H9 (cell line): ENCODE results near the gene GIT1. TPM values are rescaled to one million over a fixed set of nuclear protein-coding genes. Genes with fewer than 3 reads are reported as not detected.

Source experiments
- DNase-seq: peaks from one replicate; pipeline ENCODE4 v3.0.0-alpha.2; 2017
- H2AFZ ChIP-seq: one replicate; pipeline ENCODE4 v1.6.1; 2013; ENCODE audit warnings: mild to moderate bottlenecking, low read length, control low read depth, moderate library complexity
- H2AK5ac ChIP-seq: 2 replicates; pipeline ENCODE4 v1.6.1; 2013; ENCODE audit warnings: low read length, control low read depth, mixed read lengths; ENCODE audit not compliant: insufficient read length
- H2BK120ac ChIP-seq: one replicate; pipeline ENCODE4 v1.6.1; 2013; ENCODE audit warnings: low read depth, mild to moderate bottlenecking, low read length, control low read depth, inconsistent platforms; ENCODE audit not compliant: poor library complexity, severe bottlenecking
- H2BK12ac ChIP-seq: 2 replicates; pipeline ENCODE4 v1.6.1; 2013; ENCODE audit warnings: low read length, control low read depth, mixed read lengths, low read depth; ENCODE audit not compliant: insufficient read length
- H2BK15ac ChIP-seq: 2 replicates; pipeline ENCODE4 v1.6.1; 2013; ENCODE audit warnings: low read depth, low read length, control low read depth
- H2BK20ac ChIP-seq: one replicate; pipeline ENCODE4 v1.6.1; 2013; ENCODE audit warnings: low read depth, mild to moderate bottlenecking, low read length, control low read depth, inconsistent platforms; ENCODE audit not compliant: poor library complexity, severe bottlenecking
- H2BK5ac ChIP-seq: 2 replicates; pipeline ENCODE4 v1.6.1; 2013; ENCODE audit warnings: low read length, control low read depth, mixed read lengths; ENCODE audit not compliant: insufficient read length
- H3K14ac ChIP-seq: 2 replicates; pipeline ENCODE4 v1.6.1; 2013; ENCODE audit warnings: low read length, control low read depth; ENCODE audit not compliant: insufficient read depth
- H3K18ac ChIP-seq: 2 replicates; pipeline ENCODE4 v1.6.1; 2013; ENCODE audit warnings: low read depth, mild to moderate bottlenecking, mixed read lengths, low read length, control low read depth; ENCODE audit not compliant: insufficient read length
- H3K23ac ChIP-seq: 2 replicates; pipeline ENCODE4 v1.6.1; 2013; ENCODE audit warnings: low read length, control low read depth, mixed read lengths, low read depth; ENCODE audit not compliant: insufficient read length
- H3K23me2 ChIP-seq: 2 replicates; pipeline ENCODE4 v1.6.1; 2013; ENCODE audit warnings: low read depth, mild to moderate bottlenecking, mixed read lengths, low read length, control low read depth; ENCODE audit not compliant: insufficient read length, poor library complexity, severe bottlenecking
- H3K27ac ChIP-seq: 2 replicates; pipeline ENCODE4 v1.5.1; 2013; ENCODE audit warnings: low read length, control low read depth, mixed read lengths, low read depth; ENCODE audit not compliant: insufficient read length
- H3K27me3 ChIP-seq: 2 replicates; pipeline ENCODE4 v1.6.1; 2013; ENCODE audit warnings: low read length, control low read depth, inconsistent platforms; ENCODE audit not compliant: insufficient read depth
- H3K4ac ChIP-seq: 2 replicates; pipeline ENCODE4 v1.6.1; 2013; ENCODE audit warnings: low read depth, mild to moderate bottlenecking, control low read depth, inconsistent platforms, low read length, moderate library complexity
- H3K4me1 ChIP-seq: 2 replicates; pipeline ENCODE4 v1.6.1; 2013; ENCODE audit warnings: low read length, control low read depth, inconsistent platforms; ENCODE audit not compliant: insufficient read depth
- H3K4me2 ChIP-seq: 2 replicates; pipeline ENCODE4 v1.6.1; 2013; ENCODE audit warnings: low read length, control low read depth, mixed read lengths; ENCODE audit not compliant: insufficient read length, insufficient read depth
- H3K56ac ChIP-seq: 2 replicates; pipeline ENCODE4 v1.6.1; 2013; ENCODE audit warnings: low read depth, mild to moderate bottlenecking, mixed read lengths, low read length, control low read depth; ENCODE audit not compliant: insufficient read length
- H3K79me1 ChIP-seq: 2 replicates; pipeline ENCODE4 v1.6.1; 2013; ENCODE audit warnings: low read depth, mild to moderate bottlenecking, moderate library complexity, low read length, control low read depth, inconsistent platforms; ENCODE audit not compliant: insufficient read depth, poor library complexity, severe bottlenecking
- H3K79me2 ChIP-seq: 2 replicates; pipeline ENCODE4 v1.6.1; 2013; ENCODE audit warnings: low read length, control low read depth, inconsistent platforms; ENCODE audit not compliant: insufficient read depth
- H3K9ac ChIP-seq: 2 replicates; pipeline ENCODE4 v1.6.1; 2013; ENCODE audit warnings: low read length, control low read depth, mixed read lengths; ENCODE audit not compliant: insufficient read length; ENCODE audit errors: extremely low read depth
- H3K9me3 ChIP-seq: one replicate; pipeline ENCODE4 v1.6.1; 2013; ENCODE audit warnings: low read depth, low read length, inconsistent platforms; ENCODE audit not compliant: control insufficient read depth
- H3T11ph ChIP-seq: one replicate; pipeline ENCODE4 v1.6.1; 2013; ENCODE audit warnings: mild to moderate bottlenecking, low read length, control low read depth, inconsistent platforms
- H4K20me1 ChIP-seq: one replicate; pipeline ENCODE4 v1.6.1; 2013; ENCODE audit not compliant: control insufficient read depth, insufficient read length, insufficient read depth
- H4K5ac ChIP-seq: 2 replicates; pipeline ENCODE4 v1.6.1; 2013; ENCODE audit warnings: low read depth, mild to moderate bottlenecking, mixed read lengths, low read length, control low read depth; ENCODE audit not compliant: insufficient read length
- H4K8ac ChIP-seq: replicated peaks from 2 replicates; pipeline ENCODE4 v1.6.1; 2013; ENCODE audit warnings: low read length, control low read depth, mixed read lengths, low read depth; ENCODE audit not compliant: insufficient read length
- H4K91ac ChIP-seq: 2 replicates; pipeline ENCODE4 v1.6.1; 2013; ENCODE audit warnings: low read depth, mild to moderate bottlenecking, moderate library complexity, mixed read lengths, low read length, control low read depth; ENCODE audit not compliant: insufficient read length
- H3K27ac Mint-ChIP-seq, 3 experiments: 2 replicates in 2 of 3; 3 replicates in 1 of 3; pipeline ENCODE4 v1.8.0; 2020 to 2021; ENCODE audit warnings: mixed read lengths in 3 of 3, mild to moderate bottlenecking in 1 of 3, moderate library complexity in 1 of 3
- H3K27me3 Mint-ChIP-seq: 2 replicates; pipeline ENCODE4 v1.8.0; 2021; ENCODE audit warnings: low read depth, mild to moderate bottlenecking, moderate library complexity, mixed read lengths
- H3K36me3 Mint-ChIP-seq, 3 experiments: 2 replicates in 2 of 3; 3 replicates in 1 of 3; pipeline ENCODE4 v1.8.0; 2020 to 2021; ENCODE audit warnings: low read depth in 3 of 3, mixed read lengths in 3 of 3; ENCODE audit not compliant: insufficient read depth in 1 of 3
- H3K4me1 Mint-ChIP-seq, 2 experiments: 2 replicates each; pipeline ENCODE4 v1.8.0; 2020; ENCODE audit warnings: mixed read lengths in 2 of 2
- H3K4me3 Mint-ChIP-seq, 2 experiments: 2 replicates in 1 of 2; 3 replicates in 1 of 2; pipeline ENCODE4 v1.8.0; 2020 to 2021; ENCODE audit warnings: mild to moderate bottlenecking in 2 of 2, mixed read lengths in 2 of 2, moderate library complexity in 1 of 2
- H3K9me3 Mint-ChIP-seq, 2 experiments: 2 replicates in 1 of 2; 3 replicates in 1 of 2; pipeline ENCODE4 v1.8.0; 2020; ENCODE audit warnings: mild to moderate bottlenecking in 2 of 2, mixed read lengths in 2 of 2, moderate library complexity in 1 of 2
- WGBS: extraction: QIAGEN DNeasy Blood & Tissue Kit; methylation state at CpG from one replicate; pipeline ENCODE4 v1.1.7; 2013; ENCODE audit warnings: missing lambda C conversion rate, low lambda C conversion rate, mixed read lengths; ENCODE audit not compliant: insufficient read length; ENCODE audit errors: extremely low coverage; 5-methylcytosine and 5-hydroxymethylcytosine counted together
- total RNA-seq: library from RNA; stranded (reverse); gene quantifications from 2 replicates; pipeline ENCODE4 v1.2.1, GENCODE V29; 2021
- TF ChIP-seq, protein P1 (sequence below): fragments of 200-600 bp; sonication (generic); conservative IDR thresholded peaks from 3 replicates; pipeline ENCODE4 v1.8.0; 2021; ENCODE audit warnings: antibody characterized with exemption, mild to moderate bottlenecking

The GIT1 gene
- total RNA-seq, 1 experiment from 2014 or later, result 47.4 TPM

- Histone ChIP-seq H2AFZ (no peak overlapping the region), H3K23ac (no peak overlapping the region), H3K79me1 (no peaks in the 10 kb centered on the region), H3K4ac (no peak overlapping the region), H3K27me3 (no peaks in the 10 kb centered on the region), H2BK20ac (no peak overlapping the region), H4K20me1 (peaks cover 2% of the 10 kb centered on the region), H4K91ac (no peak overlapping the region), H3K56ac (no peak overlapping the region), H2BK5ac (no peak overlapping the region), H3T11ph (no peak overlapping the region), H3K14ac (no peak overlapping the region), H3K9ac (no peak overlapping the region), H3K23me2 (peaks cover 2% of the 10 kb centered on the region), H4K5ac (no peak overlapping the region), H3K79me2 (no peaks in the 10 kb centered on the region), H2AK5ac (no peak overlapping the region), H3K4me1 (no peaks in the 10 kb centered on the region), H3K18ac (no peak overlapping the region), H3K27ac (no peak overlapping the region), H3K4me2 (no peak overlapping the region), H2BK120ac (no peak overlapping the region), H2BK15ac (no peak overlapping the region), H4K8ac (no peak overlapping the region), H2BK12ac (no peak overlapping the region), H3K9me3 (no peaks in the 10 kb centered on the region)
- peaks cover 19 to 63% (median 47%) of the 10 kb centered on the region in 3 experiments for H3K36me3 Mint-ChIP-seq
- WGBS, result no CpG with 5 or more reads among the region's 37 CpGs
- no peaks in the 10 kb centered on the region for H3K9me3 Mint-ChIP-seq
- no peak for DNase-seq
- no peak overlapping the region for H3K27ac Mint-ChIP-seq
- TF ChIP-seq, protein P1, sequence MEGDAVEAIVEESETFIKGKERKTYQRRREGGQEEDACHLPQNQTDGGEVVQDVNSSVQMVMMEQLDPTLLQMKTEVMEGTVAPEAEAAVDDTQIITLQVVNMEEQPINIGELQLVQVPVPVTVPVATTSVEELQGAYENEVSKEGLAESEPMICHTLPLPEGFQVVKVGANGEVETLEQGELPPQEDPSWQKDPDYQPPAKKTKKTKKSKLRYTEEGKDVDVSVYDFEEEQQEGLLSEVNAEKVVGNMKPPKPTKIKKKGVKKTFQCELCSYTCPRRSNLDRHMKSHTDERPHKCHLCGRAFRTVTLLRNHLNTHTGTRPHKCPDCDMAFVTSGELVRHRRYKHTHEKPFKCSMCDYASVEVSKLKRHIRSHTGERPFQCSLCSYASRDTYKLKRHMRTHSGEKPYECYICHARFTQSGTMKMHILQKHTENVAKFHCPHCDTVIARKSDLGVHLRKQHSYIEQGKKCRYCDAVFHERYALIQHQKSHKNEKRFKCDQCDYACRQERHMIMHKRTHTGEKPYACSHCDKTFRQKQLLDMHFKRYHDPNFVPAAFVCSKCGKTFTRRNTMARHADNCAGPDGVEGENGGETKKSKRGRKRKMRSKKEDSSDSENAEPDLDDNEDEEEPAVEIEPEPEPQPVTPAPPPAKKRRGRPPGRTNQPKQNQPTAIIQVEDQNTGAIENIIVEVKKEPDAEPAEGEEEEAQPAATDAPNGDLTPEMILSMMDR, result no peak
- H3K4me1 Mint-ChIP-seq, result peaks cover 2 to 13% of the 10 kb centered on the region in 2 experiments
- peaks cover 3% of the 10 kb centered on the region; the same call in 1 of the 2 replicates for H3K27me3 Mint-ChIP-seq
- H3K4me3 Mint-ChIP-seq, result no peak overlapping the region; a peak in 1 of 5 replicates
Observed at GRCh38 chr17:29576214-29577000, 13.0 kb downstream of the GIT1 start.
